Left renal cortex interstitium (tissue), 4 donors: ENCODE data around the gene MYCN. TPM values are rescaled to one million over a fixed set of nuclear protein-coding genes. Genes with fewer than 3 reads are reported as not detected.
A peak's percentile ranks its signal among the peaks of the same experiment; 100 is the strongest.
"Not testable (repeated sequence)": the region's sequence is repeated elsewhere in the genome, so short reads cannot be mapped to it uniquely, and the experiment has no call there.

Experiments
- DNase-seq, 4 donors: peaks; one replicate each; pipeline ENCODE4 v3.0.0-alpha.2; 2013; ENCODE audit warnings: low read depth in 4 of 4, low spot score in 2 of 4, missing footprints in 1 of 4
- polyA plus RNA-seq, 4 donors: library from polyadenylated mRNA; unstranded; fragments of 120-200 nt; gene quantifications; one replicate each; pipeline ENCODE4 v1.2.1, GENCODE V29; 2013; ENCODE audit not compliant: insufficient read length in 4 of 4

Gene MYCN
- polyA plus RNA-seq, 4 donors: 25.2 to 39.1 (median 37.0) TPM

GRCh38 chr2:15942711-15943345 is 2.5 kb downstream of the MYCN start:
- peak in 1 of 4 donors; percentile 43 for DNase-seq

- peak in 3 of 4 donors; percentile 65 to 82 (median 67) for DNase-seq
These were observed 3.3 kb downstream of the MYCN start for GRCh38 chr2:15943378-15944280.

- no peak for DNase-seq
These were observed 4.1 kb downstream of the MYCN start for GRCh38 chr2:15944325-15945017.

GRCh38 chr2:15945909-15946705 is 5.8 kb downstream of the MYCN start:
- no peak for DNase-seq

GRCh38 chr2:15946983-15947382 is 6.6 kb downstream of the MYCN start:
- no peak for DNase-seq

GRCh38 chr2:15947431-15947830 is 7.1 kb downstream of the MYCN start:
- no peak for DNase-seq

- DNase-seq: no peak
These were observed 8.3 kb downstream of the MYCN start for GRCh38 chr2:15948704-15948957.

GRCh38 chr2:15949126-15949525 is 8.8 kb downstream of the MYCN start:
- no peak for DNase-seq

GRCh38 chr2:15949551-15949950 is 9.2 kb downstream of the MYCN start:
- DNase-seq: no peak

- no peak for DNase-seq
These were observed 10.0 kb downstream of the MYCN start for GRCh38 chr2:15950088-15950952.

GRCh38 chr2:15951936-15952335 is 11.6 kb downstream of the MYCN start:
- not testable (repeated sequence) for DNase-seq

GRCh38 chr2:15952451-15953146 is 12.2 kb downstream of the MYCN start:
- no peak for DNase-seq

- DNase-seq: peak in 2 of 4 donors; percentile 45 to 48
These were observed 12.8 kb downstream of the MYCN start for GRCh38 chr2:15953147-15953630.

- no peak for DNase-seq
These were observed 13.7 kb downstream of the MYCN start for GRCh38 chr2:15953891-15954680.

- no peak for DNase-seq
These were observed 14.4 kb downstream of the MYCN start for GRCh38 chr2:15954761-15955160.

- DNase-seq: no peak
These were observed 15.1 kb downstream of the MYCN start for GRCh38 chr2:15955232-15955988.

- no peak for DNase-seq
These were observed 15.9 kb downstream of the MYCN start for GRCh38 chr2:15956230-15956629.
